Measurements from ENCODE around the gene PLEKHD1. TPM values are rescaled to one million over a fixed set of nuclear protein-coding genes. Genes with fewer than 3 reads are reported as not detected.

The PLEKHD1 gene
- total RNA-seq, 1 experiment from 2014 or later = 0.37 TPM

DNA sequence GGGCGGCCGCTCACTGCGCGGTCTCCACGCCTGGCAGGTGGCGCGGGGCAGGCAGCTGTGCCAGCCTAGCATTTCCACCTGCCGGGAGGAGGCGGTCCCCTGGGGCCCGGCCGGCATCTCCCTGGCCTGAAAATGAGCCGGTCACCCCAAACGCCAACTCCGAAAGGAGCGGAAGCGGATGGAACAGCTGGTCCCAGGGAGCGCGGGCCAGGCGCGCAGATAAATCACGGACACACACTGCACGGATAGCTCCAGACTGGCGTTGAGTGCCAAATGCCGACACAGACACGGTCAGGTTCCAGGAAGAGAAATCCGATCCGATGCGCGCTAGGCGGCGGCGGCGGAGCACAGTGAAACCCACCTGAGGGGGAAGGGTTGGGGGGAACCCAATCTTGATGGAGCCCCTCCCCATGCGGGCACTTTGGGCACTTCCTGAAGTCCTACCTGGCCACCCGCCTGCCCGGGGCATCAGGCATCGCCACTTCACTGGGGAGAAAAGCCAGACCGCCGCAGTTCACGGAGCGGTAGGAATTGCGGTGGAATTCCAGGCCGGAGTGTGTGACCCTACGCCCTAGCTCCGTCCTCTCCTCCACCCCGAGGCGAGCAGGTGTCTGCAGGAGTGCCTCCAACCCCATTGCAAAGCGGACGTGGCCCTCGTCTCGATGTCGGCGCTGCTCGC, 624 bp upstream of the PLEKHD1 start:
- ChIA-PET CTCF (no interaction called here), POLR2A (ENCODE audit: low non-redundant PET) (no interaction called here)
- Histone ChIP-seq H3K4me3 (ENCODE audit: low read depth, low read length, poor library complexity, severe bottlenecking) (peak overlapping the region; percentile 45), H3K27me3 (replicated peaks; ENCODE audit: insufficient read depth, low read depth, low read length, poor library complexity) (peaks cover 18% of the 10 kb centered on the region), H3K27ac (ENCODE audit: low read depth, low read length, poor library complexity, severe bottlenecking) (no peak overlapping the region), H3K4me1 (ENCODE audit: insufficient read depth, low read length, poor library complexity, severe bottlenecking) (peaks cover 16% of the 10 kb centered on the region), H3K9me3 (ENCODE audit: low read depth, low read length, poor library complexity, severe bottlenecking) (no peaks in the 10 kb centered on the region), H3K36me3 (ENCODE audit: insufficient read depth, low read length, poor library complexity, severe bottlenecking) (no peaks in the 10 kb centered on the region)
- intact Hi-C loops (cut with micrococcal nuclease; ENCODE audit: unreplicated experiment) = no loop called here
- TF ChIP-seq EZH2 (IDR thresholded peaks at IDR 0.05; ENCODE audit: borderline replicate concordance, low read depth, low read length, poor library complexity, severe bottlenecking) (no peak), CTCF (conservative IDR thresholded peaks at IDR 0.05; ENCODE audit: low read depth, low read length) (no peak)
- no TSS peak for BruUV-seq (replicated peaks)
- no peak for DNase-seq (ENCODE audit: low spot score)

GRCh38 chr14:69485315-69485660, 760 bp downstream of the PLEKHD1 start:
- peaks cover 18% of the 10 kb centered on the region for H3K27me3 ChIP-seq (replicated peaks; ENCODE audit: insufficient read depth, low read depth, low read length, poor library complexity)
- no peak overlapping the region for H3K4me3 ChIP-seq (ENCODE audit: low read depth, low read length, poor library complexity, severe bottlenecking)
- ChIA-PET CTCF (no interaction called here), POLR2A (ENCODE audit: low non-redundant PET) (no interaction called here)
- H3K9me3 ChIP-seq (ENCODE audit: low read depth, low read length, poor library complexity, severe bottlenecking) = no peaks in the 10 kb centered on the region
- no peak for DNase-seq (ENCODE audit: low spot score)
- H3K36me3 ChIP-seq (ENCODE audit: insufficient read depth, low read length, poor library complexity, severe bottlenecking) = no peaks in the 10 kb centered on the region
- no peak overlapping the region for H3K27ac ChIP-seq (ENCODE audit: low read depth, low read length, poor library complexity, severe bottlenecking)
- TF ChIP-seq CTCF (conservative IDR thresholded peaks at IDR 0.05; ENCODE audit: low read depth, low read length) (no peak), EZH2 (IDR thresholded peaks at IDR 0.05; ENCODE audit: borderline replicate concordance, low read depth, low read length, poor library complexity, severe bottlenecking) (no peak)
- BruUV-seq (replicated peaks) = no TSS peak
- H3K4me1 ChIP-seq (ENCODE audit: insufficient read depth, low read length, poor library complexity, severe bottlenecking) = peaks cover 19% of the 10 kb centered on the region
- intact Hi-C loops (cut with micrococcal nuclease; ENCODE audit: unreplicated experiment) = no loop called here

DNA sequence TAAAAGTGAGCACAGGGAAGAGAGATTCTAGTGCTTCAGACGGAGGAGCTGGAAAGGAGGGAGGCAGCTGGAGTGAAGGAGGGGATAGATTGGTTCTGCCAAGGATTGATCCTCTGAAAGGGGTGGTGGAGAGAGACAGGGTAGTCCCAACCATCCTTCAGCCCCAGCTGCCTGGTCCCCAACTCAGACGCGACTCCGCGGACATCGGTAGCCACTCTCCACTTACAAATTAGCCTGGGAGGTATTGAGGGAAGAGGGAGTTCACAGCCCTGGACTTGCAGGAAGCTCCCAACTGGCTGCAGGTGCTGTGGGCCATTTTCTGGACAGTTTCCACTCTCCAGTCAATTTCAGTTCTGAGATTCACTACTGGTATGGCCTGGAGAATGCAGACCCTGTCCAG, 1.2 kb downstream of the PLEKHD1 start:
- Histone ChIP-seq H3K36me3 (ENCODE audit: insufficient read depth, low read length, poor library complexity, severe bottlenecking) (no peaks in the 10 kb centered on the region), H3K4me1 (ENCODE audit: insufficient read depth, low read length, poor library complexity, severe bottlenecking) (peaks cover 23% of the 10 kb centered on the region), H3K9me3 (ENCODE audit: low read depth, low read length, poor library complexity, severe bottlenecking) (no peaks in the 10 kb centered on the region), H3K27me3 (replicated peaks; ENCODE audit: insufficient read depth, low read depth, low read length, poor library complexity) (peaks cover 18% of the 10 kb centered on the region), H3K4me3 (ENCODE audit: low read depth, low read length, poor library complexity, severe bottlenecking) (no peak overlapping the region), H3K27ac (ENCODE audit: low read depth, low read length, poor library complexity, severe bottlenecking) (no peak overlapping the region)
- ChIA-PET CTCF (no interaction called here), POLR2A (ENCODE audit: low non-redundant PET) (no interaction called here)
- intact Hi-C loops (cut with micrococcal nuclease; ENCODE audit: unreplicated experiment) = no loop called here
- TF ChIP-seq CTCF (conservative IDR thresholded peaks at IDR 0.05; ENCODE audit: low read depth, low read length) = no peak
- TF ChIP-seq EZH2 (IDR thresholded peaks at IDR 0.05; ENCODE audit: borderline replicate concordance, low read depth, low read length, poor library complexity, severe bottlenecking) = no peak
- no peak for DNase-seq (ENCODE audit: low spot score)
- no TSS peak for BruUV-seq (replicated peaks)
